ENCODE results near the gene STAC2.
A peak's percentile ranks its signal among the peaks of the same experiment; 100 is the strongest.

Gene STAC2

GRCh38 chr17:39209317-39210092, 16.2 kb downstream of the STAC2 start:
- DNase-seq = no peak

- no peak for DNase-seq
Observed at GRCh38 chr17:39208893-39209292, 16.9 kb downstream of the STAC2 start.

GRCh38 chr17:39208136-39208535, 17.6 kb downstream of the STAC2 start:
- DNase-seq = no peak

GRCh38 chr17:39205112-39205526, 20.6 kb downstream of the STAC2 start:
- DNase-seq = no peak

- no peak for DNase-seq
Observed at GRCh38 chr17:39204245-39204644, 21.5 kb downstream of the STAC2 start.

- no peak for DNase-seq
Observed at GRCh38 chr17:39200957-39201510, 24.7 kb downstream of the STAC2 start.

- peak in 1 of 2 experiments; percentile 84 for DNase-seq
Observed at GRCh38 chr17:39200070-39200879, 25.5 kb downstream of the STAC2 start, which contains the start of gene RPL19. TSS of gene RPL19 (plus strand) at chr17:39200283. CDS start at chr17:39200345, 62 bp downstream.

GRCh38 chr17:39199820-39200069, 26.0 kb downstream of the STAC2 start:
- peak; percentile 96 for DNase-seq

GRCh38 chr17:39198186-39198566, 27.6 kb downstream of the STAC2 start:
- no peak for DNase-seq

GRCh38 chr17:39197380-39198185, 28.2 kb downstream of the STAC2 start, which contains the start of gene CACNB1:
TSS of gene CACNB1 (minus strand) at chr17:39197669. CDS start at chr17:39197495, 174 bp downstream.
- DNase-seq = peak; percentile 80 to 85

- peak in 1 of 2 experiments; percentile 47 for DNase-seq
Observed at GRCh38 chr17:39196808-39197291, 28.9 kb downstream of the STAC2 start.

- no peak for DNase-seq
Observed at GRCh38 chr17:39196241-39196807, 29.4 kb downstream of the STAC2 start.

GRCh38 chr17:39195568-39196160, 30.1 kb downstream of the STAC2 start:
- DNase-seq = no peak

GRCh38 chr17:39194985-39195524, 30.7 kb downstream of the STAC2 start:
- DNase-seq = no peak

- DNase-seq = no peak
Observed at GRCh38 chr17:39194089-39194984, 31.4 kb downstream of the STAC2 start.

- no peak for DNase-seq
Observed at GRCh38 chr17:39193346-39193745, 32.4 kb downstream of the STAC2 start.

GRCh38 chr17:39192901-39193300, 32.8 kb downstream of the STAC2 start:
- DNase-seq = no peak

GRCh38 chr17:39191750-39192510, 33.8 kb downstream of the STAC2 start:
- no peak for DNase-seq

GRCh38 chr17:39187152-39187830, 38.5 kb downstream of the STAC2 start:
- DNase-seq = no peak

Data from NCI-H2081 (cell line).